Right lobe of liver (tissue), 6 donors: ENCODE results near the gene ZSCAN2. TPM values are rescaled to one million over a fixed set of nuclear protein-coding genes. Genes with fewer than 3 reads are reported as not detected.
A peak's percentile ranks its signal among the peaks of the same experiment; 100 is the strongest.
"Not testable (repeated sequence)": the region's sequence is repeated elsewhere in the genome, so short reads cannot be mapped to it uniquely, and the experiment has no call there.

Experiments used
- ATAC-seq, 4 donors: fragments of 200-7000 bp; cut with Tn5 transposase; one replicate each; pipeline ENCODE4 v1.9.1; 2020; ENCODE audit warnings: mild to moderate bottlenecking in 4 of 4, moderate library complexity in 4 of 4
- DNase-seq, 3 donors: peaks; one replicate each; pipeline ENCODE4 v3.0.0-alpha.2; 2020
- H3K27ac ChIP-seq, 3 donors: fragments of 200-600 bp; one replicate each; pipeline ENCODE4 v1.8.0; 2022
- H3K27me3 ChIP-seq, 2 donors: fragments of 200-600 bp; one replicate each; pipeline ENCODE4 v1.8.0; 2022
- H3K36me3 ChIP-seq, 4 donors: fragments of 200-600 bp; sonication (generic) in 1 of 4; one replicate each; pipeline versions ENCODE4 v1.5.1 to v1.8.0; 2017 to 2022; ENCODE audit warnings: control low read depth in 1 of 4
- H3K4me1 ChIP-seq, 4 donors: fragments of 200-600 bp; sonication (generic) in 1 of 4; one replicate each; pipeline versions ENCODE4 v1.5.1 to v1.8.0; 2017 to 2022; ENCODE audit warnings: control low read depth in 1 of 4
- H3K4me3 ChIP-seq, 3 donors: fragments of 200-600 bp; one replicate each; pipeline ENCODE4 v1.8.0; 2022
- H3K9me3 ChIP-seq, 4 donors: fragments of 200-600 bp; sonication (generic) in 1 of 4; one replicate each; pipeline versions ENCODE4 v1.5.1 to v1.8.0; 2017 to 2022; ENCODE audit warnings: control low read depth in 1 of 4
- POLR2A ChIP-seq: fragments of 450-650 bp; IDR thresholded peaks from one replicate; pipeline ENCODE4 v1.6.1; 2017; ENCODE audit warnings: antibody characterized with exemption, mild to moderate bottlenecking
- WGBS: methylation state at CpG from one replicate; pipeline ENCODE4 v1.1.6; 2018; ENCODE audit warnings: low coverage, low lambda C conversion rate; ENCODE audit not compliant: insufficient coverage; ENCODE audit errors: missing lambda C conversion rate; 5-methylcytosine and 5-hydroxymethylcytosine counted together
- intact Hi-C, 2 donors: fragments of 100-400 bp; cut with DNase I; formaldehyde crosslinking; loops; one replicate each; pipeline versions ENCODE4 v1.11.2 to v1.14.1; 2022
- long read RNA-seq: library from polyadenylated mRNA; unstranded; transcript quantifications from one replicate; pipeline ENCODE4 v2.0.0, GENCODE V29; 2019
- total RNA-seq, 6 experiments: library from RNA; depleted of rRNA in 2 of 6; stranded (reverse); fragments of >200 nt in 2 of 6; fragmentation: NEBNext Ultra II Directional in 3 of 6; extraction: Animal tissue kit (Norgen Biotek cat#: 25700) in 3 of 6; gene quantifications; one replicate each; pipeline versions ENCODE4 v1.1.0 to v1.2.4, GENCODE V29; 2016 to 2023
- TF ChIP-seq, protein P1 (sequence below), 4 donors: fragments of 200-600 bp in 3 of 4; fragments of 450-650 bp in 1 of 4; IDR thresholded peaks; one replicate each; pipeline versions ENCODE4 v1.5.1 to v1.8.0; 2016 to 2022; ENCODE audit warnings: antibody characterized with exemption in 4 of 4, mild to moderate bottlenecking in 2 of 4
- donor health status: DM: no; HTN: yes; CAD: no.
- donor health status: DM: no; HTN: no; CAD: no.
- donor health status: DM: no; HTN: no; CAD: no.
- donor health status: DM: no; HTN: yes; CAD: no.
- donor health status: DM: no; HTN: yes; CAD: no.

Gene ZSCAN2
- 1 to 10 TPM; 4.5 to 8.7 (median 6.8) TPM for total RNA-seq
- long read RNA-seq, partial matches to known transcripts, result 0 of 2 reads
- long read RNA-seq, other reads (novel, unspliced or antisense), result 1 of 2 reads

GRCh38 chr15:84600687-84601554 lies at the start of gene ZSCAN2:
ZSCAN2 (plus strand) TSS chr15:84601009; CDS start chr15:84603928, 2,919 bp downstream.
- Histone ChIP-seq H3K27ac (peak within 1 kb of the TSS; percentile 54 to 87 (median 75)), H3K4me3 (peak within 1 kb of the TSS; percentile 77 to 96 (median 90)), H3K4me1 (peaks cover 0 to 23% (median 7%) of the 10 kb centered on the region in 4 donors), H3K27me3 (no peaks in the 10 kb centered on the region), H3K9me3 (no peaks in the 10 kb centered on the region), H3K36me3 (peaks cover 0 to 3% (median 0%) of the 10 kb centered on the region in 4 donors)
- intact Hi-C loops, result loop anchor here in 1 of 2 donors (5.0 kb wide), 1 partner anchor 276 kb away; no protein-coding TSS in a partner anchor
- whole genome bisulfite sequencing, result under 1% methylated on average over 19 of the region's 68 CpGs
- DNase-seq (peak; percentile 97 to 98 (median 97)), ATAC-seq (peak; percentile 92 to 97 (median 94))
- peak; percentile 58 for TF ChIP-seq POLR2A
- TF ChIP-seq, protein P1, sequence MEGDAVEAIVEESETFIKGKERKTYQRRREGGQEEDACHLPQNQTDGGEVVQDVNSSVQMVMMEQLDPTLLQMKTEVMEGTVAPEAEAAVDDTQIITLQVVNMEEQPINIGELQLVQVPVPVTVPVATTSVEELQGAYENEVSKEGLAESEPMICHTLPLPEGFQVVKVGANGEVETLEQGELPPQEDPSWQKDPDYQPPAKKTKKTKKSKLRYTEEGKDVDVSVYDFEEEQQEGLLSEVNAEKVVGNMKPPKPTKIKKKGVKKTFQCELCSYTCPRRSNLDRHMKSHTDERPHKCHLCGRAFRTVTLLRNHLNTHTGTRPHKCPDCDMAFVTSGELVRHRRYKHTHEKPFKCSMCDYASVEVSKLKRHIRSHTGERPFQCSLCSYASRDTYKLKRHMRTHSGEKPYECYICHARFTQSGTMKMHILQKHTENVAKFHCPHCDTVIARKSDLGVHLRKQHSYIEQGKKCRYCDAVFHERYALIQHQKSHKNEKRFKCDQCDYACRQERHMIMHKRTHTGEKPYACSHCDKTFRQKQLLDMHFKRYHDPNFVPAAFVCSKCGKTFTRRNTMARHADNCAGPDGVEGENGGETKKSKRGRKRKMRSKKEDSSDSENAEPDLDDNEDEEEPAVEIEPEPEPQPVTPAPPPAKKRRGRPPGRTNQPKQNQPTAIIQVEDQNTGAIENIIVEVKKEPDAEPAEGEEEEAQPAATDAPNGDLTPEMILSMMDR (IDR thresholded peaks at IDR 0.05), result no peak

DNA sequence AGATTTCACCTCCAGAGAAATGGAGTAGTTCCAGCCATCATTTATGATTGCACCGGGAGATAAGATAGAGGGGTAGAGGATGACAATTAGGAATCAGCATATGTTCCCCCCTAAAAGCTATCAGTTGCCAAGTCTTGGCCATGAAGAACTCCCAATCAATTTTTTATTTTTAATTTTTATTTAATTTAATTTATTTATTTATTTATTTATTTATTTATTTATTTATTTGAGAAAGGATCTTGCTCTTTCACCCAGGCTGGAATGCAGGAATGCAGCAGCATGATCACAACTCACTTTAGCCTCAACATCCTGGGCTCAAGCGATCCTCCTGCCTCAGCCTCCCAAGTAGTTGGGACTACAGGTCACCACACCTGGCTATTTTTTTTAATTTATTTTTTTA lies 49.2 kb upstream of the ZSCAN2 start:
- H3K36me3 ChIP-seq, intact Hi-C loops, DNase-seq, ATAC-seq, H3K9me3 ChIP-seq, H3K27ac ChIP-seq, H3K4me3 ChIP-seq, H3K4me1 ChIP-seq, H3K27me3 ChIP-seq: not testable (repeated sequence)
- 100% methylated on average over 2 of the region's 2 CpGs for WGBS

DNA sequence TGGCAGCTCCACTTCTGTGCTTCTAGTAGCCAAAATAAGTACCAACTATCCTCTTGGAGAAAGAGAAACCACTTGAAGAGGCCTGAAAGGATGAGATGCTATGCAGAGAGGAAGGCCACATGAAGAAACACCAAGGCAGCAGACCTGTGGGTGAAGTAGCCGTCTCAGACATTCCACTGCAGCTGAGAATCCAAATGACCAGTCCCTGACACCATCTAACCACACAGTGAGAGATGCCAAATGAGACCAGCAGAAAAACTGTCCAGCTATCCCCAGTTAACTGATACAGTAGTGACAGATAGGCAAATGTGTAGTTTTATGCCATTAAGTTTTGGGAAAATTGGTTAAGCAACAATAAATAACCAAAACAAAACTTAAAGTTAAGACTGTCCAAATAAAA lies 47.9 kb upstream of the ZSCAN2 start:
- ATAC-seq, result no peak
- Histone ChIP-seq H3K27me3 (no peaks in the 10 kb centered on the region), H3K4me1 (no peaks in the 10 kb centered on the region), H3K9me3 (no peaks in the 10 kb centered on the region), H3K27ac (no peak overlapping the region), H3K36me3 (peaks cover 0 to 2% (median under 1%) of the 10 kb centered on the region in 4 donors), H3K4me3 (no peak overlapping the region)
- intact Hi-C loops, result no loop called here
- 86% methylated on average over 1 of the region's 1 CpG for WGBS
- TF ChIP-seq POLR2A, result no peak
- TF ChIP-seq, protein P1 (IDR thresholded peaks at IDR 0.05), result no peak
- DNase-seq, result no peak

DNA sequence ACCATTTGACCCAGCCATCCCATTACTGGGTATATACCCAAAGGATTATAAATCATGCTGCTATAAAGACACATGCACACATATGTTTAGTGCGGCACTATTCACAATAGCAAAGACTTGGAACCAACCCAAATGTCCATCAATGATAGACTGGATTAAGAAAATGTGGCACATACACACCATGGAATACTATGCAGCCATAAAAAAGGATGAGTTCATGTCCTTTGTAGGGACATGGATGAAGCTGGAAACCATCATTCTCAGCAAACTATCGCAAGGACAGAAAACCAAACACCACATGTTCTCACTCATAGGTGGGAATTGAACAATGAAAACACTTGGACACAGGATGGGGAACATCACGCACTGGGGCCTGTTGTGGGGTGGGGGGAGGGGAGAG lies 44.1 kb upstream of the ZSCAN2 start:
- ATAC-seq, H3K27me3 ChIP-seq, DNase-seq, H3K4me1 ChIP-seq, H3K4me3 ChIP-seq, H3K36me3 ChIP-seq, H3K27ac ChIP-seq, intact Hi-C loops, H3K9me3 ChIP-seq: not testable (repeated sequence)
- 79% methylated on average over 2 of the region's 3 CpGs for WGBS

- H3K27me3 ChIP-seq, ATAC-seq, H3K4me1 ChIP-seq, DNase-seq, H3K36me3 ChIP-seq, H3K9me3 ChIP-seq, H3K27ac ChIP-seq, H3K4me3 ChIP-seq, intact Hi-C loops: not testable (repeated sequence)
- WGBS, result 83% methylated on average over 6 of the region's 6 CpGs
These were observed 32.8 kb upstream of the ZSCAN2 start for GRCh38 chr15:84568021-84568420.

- WGBS, result 0% methylated on average over 1 of the region's 52 CpGs
These were observed 30.6 kb upstream of the ZSCAN2 start for GRCh38 chr15:84570164-84570735.

More at GRCh38 chr15:84570164-84570735, 30.6 kb upstream of the ZSCAN2 start:
- intact Hi-C loops, result no loop called here
- H3K4me3 ChIP-seq, result peak overlapping the region; percentile 76 to 85 (median 83)
- H3K9me3 ChIP-seq, result no peaks in the 10 kb centered on the region
- H3K27me3 ChIP-seq, result no peaks in the 10 kb centered on the region
- peak overlapping the region; percentile 86 to 98 (median 95) for H3K27ac ChIP-seq
- peak; percentile 65 to 77 (median 69) for DNase-seq
- no peak for TF ChIP-seq POLR2A
- TF ChIP-seq, protein P1 (IDR thresholded peaks at IDR 0.05), result no peak
- peak; percentile 61 to 74 (median 68) for ATAC-seq
- H3K36me3 ChIP-seq, result no peaks in the 10 kb centered on the region
- no peaks in the 10 kb centered on the region for H3K4me1 ChIP-seq
